Measurements from ENCODE around the gene CEND1. TPM values are rescaled to one million over a fixed set of nuclear protein-coding genes. Genes with fewer than 3 reads are reported as not detected.

Gene CEND1
- total RNA-seq, 1 donor from 2014 or later, result 0.27 TPM

DNA sequence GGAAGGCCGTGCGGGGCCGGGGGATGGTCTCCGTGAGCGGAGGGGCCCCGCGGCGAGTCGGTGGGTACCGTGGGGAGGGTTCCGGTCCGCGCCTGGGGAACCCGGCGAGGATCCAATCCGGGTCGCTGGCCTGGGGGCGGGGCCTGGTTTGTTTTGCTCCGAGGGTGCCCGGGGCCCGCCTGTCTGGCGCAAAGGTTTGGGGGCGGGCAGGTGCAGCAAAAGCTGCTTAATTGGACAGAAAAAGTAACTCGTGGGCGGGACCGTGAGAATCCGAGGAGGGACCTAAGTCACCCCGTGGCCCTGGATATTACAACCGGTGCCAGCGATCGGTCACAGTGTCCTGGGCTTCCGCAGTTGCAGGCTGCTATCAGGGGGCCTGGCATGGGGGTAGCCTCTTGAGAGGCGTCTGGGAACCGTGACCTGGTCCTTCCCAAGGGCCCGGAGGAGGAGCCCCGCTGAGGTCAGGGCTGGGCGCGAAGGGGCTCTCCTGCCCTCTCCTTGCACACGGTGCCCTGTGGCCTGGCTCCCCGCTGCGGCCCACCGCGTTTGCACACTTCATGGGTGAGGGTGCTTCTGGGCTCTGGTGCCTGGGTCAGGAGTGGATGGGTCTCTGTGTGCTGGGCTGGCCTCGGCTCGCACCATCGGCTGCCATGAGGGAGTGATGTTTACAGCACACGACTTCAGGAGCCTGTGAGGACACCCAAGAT is 30.2 kb upstream of the CEND1 start:
- TF ChIP-seq, protein P1, sequence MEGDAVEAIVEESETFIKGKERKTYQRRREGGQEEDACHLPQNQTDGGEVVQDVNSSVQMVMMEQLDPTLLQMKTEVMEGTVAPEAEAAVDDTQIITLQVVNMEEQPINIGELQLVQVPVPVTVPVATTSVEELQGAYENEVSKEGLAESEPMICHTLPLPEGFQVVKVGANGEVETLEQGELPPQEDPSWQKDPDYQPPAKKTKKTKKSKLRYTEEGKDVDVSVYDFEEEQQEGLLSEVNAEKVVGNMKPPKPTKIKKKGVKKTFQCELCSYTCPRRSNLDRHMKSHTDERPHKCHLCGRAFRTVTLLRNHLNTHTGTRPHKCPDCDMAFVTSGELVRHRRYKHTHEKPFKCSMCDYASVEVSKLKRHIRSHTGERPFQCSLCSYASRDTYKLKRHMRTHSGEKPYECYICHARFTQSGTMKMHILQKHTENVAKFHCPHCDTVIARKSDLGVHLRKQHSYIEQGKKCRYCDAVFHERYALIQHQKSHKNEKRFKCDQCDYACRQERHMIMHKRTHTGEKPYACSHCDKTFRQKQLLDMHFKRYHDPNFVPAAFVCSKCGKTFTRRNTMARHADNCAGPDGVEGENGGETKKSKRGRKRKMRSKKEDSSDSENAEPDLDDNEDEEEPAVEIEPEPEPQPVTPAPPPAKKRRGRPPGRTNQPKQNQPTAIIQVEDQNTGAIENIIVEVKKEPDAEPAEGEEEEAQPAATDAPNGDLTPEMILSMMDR (IDR thresholded peaks at IDR 0.05), result no peak
- peak overlapping the region; percentile 71 for H3K27ac Mint-ChIP-seq (ENCODE audit: unreplicated experiment)
- no peak for DNase-seq (ENCODE audit: extremely low spot score, unreplicated experiment)
- peak overlapping the region; percentile 83 for H3K4me3 Mint-ChIP-seq (ENCODE audit: unreplicated experiment)
- no peaks in the 10 kb centered on the region for H3K9me3 Mint-ChIP-seq (ENCODE audit: unreplicated experiment)
- peaks cover 8% of the 10 kb centered on the region for H3K36me3 Mint-ChIP-seq (ENCODE audit: unreplicated experiment)
- peaks cover 25% of the 10 kb centered on the region for H3K4me1 Mint-ChIP-seq (ENCODE audit: unreplicated experiment)
- H3K27me3 Mint-ChIP-seq (ENCODE audit: unreplicated experiment), result no peaks in the 10 kb centered on the region

DNA sequence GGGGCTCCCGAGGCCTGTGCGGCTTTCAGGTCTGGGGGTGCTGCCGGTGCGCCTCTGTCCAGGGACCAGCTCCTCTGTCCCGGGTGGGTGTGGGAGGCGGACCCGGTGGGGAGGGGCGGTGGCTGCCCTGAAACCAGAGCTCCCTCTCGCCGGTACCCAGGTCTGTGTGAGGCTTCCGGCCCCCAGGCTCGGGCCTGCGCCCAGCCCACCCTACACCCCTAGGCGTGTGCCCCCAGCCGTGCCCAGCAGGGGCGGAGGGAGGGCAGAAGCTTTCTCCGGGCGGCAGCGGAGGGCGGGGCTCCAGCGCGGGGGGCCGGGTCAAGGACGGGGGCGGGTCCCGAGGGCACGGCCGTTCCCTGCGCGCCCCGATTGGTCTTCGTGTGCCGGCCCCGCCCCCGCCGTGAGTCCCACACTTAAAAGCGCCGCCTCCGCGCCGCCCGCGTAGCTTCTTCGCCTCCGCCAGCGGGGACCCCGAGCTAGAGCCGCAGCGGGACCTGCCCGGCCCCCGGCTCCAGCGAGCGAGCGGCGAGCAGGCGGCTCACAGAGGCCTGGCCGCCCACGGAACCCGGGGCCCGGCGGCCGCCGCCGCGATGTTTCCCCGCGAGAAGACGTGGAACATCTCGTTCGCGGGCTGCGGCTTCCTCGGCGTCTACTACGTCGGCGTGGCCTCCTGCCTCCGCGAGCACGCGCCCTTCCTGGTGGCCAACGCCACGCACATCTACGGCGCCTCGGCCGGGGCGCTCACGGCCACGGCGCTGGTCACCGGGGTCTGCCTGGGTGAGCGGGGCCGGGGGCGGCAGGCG is 29.4 kb upstream of the CEND1 start:
- Mint-ChIP-seq H3K27me3 (ENCODE audit: unreplicated experiment) (no peaks in the 10 kb centered on the region), H3K27ac (ENCODE audit: unreplicated experiment) (peak overlapping the region; percentile 44), H3K4me3 (ENCODE audit: unreplicated experiment) (peak overlapping the region; percentile 83), H3K36me3 (ENCODE audit: unreplicated experiment) (peaks cover 4% of the 10 kb centered on the region), H3K4me1 (ENCODE audit: unreplicated experiment) (peaks cover 25% of the 10 kb centered on the region), H3K9me3 (ENCODE audit: unreplicated experiment) (no peaks in the 10 kb centered on the region)
- DNase-seq (ENCODE audit: extremely low spot score, unreplicated experiment), result peak; percentile 95
- TF ChIP-seq, protein P1 (IDR thresholded peaks at IDR 0.05), result no peak

GRCh38 chr11:818396-819128 is 28.7 kb upstream of the CEND1 start, which contains the start of gene PNPLA2:
Gene PNPLA2 (plus strand): TSS chr11:818914. CDS start chr11:819719, 805 bp downstream.
- H3K27me3 Mint-ChIP-seq (ENCODE audit: unreplicated experiment), result no peaks in the 10 kb centered on the region
- TF ChIP-seq, protein P1 (IDR thresholded peaks at IDR 0.05), result no peak
- DNase-seq (ENCODE audit: extremely low spot score, unreplicated experiment), result no peak
- peaks cover 25% of the 10 kb centered on the region for H3K4me1 Mint-ChIP-seq (ENCODE audit: unreplicated experiment)
- peak within 1 kb of the TSS; percentile 83 for H3K4me3 Mint-ChIP-seq (ENCODE audit: unreplicated experiment)
- H3K36me3 Mint-ChIP-seq (ENCODE audit: unreplicated experiment), result peaks cover 6% of the 10 kb centered on the region
- no peaks in the 10 kb centered on the region for H3K9me3 Mint-ChIP-seq (ENCODE audit: unreplicated experiment)
- peak within 1 kb of the TSS; percentile 44 for H3K27ac Mint-ChIP-seq (ENCODE audit: unreplicated experiment)

GRCh38 chr11:816433-816779 is 26.5 kb upstream of the CEND1 start:
- no peaks in the 10 kb centered on the region for H3K27me3 Mint-ChIP-seq (ENCODE audit: unreplicated experiment)
- H3K27ac Mint-ChIP-seq (ENCODE audit: unreplicated experiment), result no peak overlapping the region
- TF ChIP-seq, protein P1 (IDR thresholded peaks at IDR 0.05), result no peak
- H3K4me3 Mint-ChIP-seq (ENCODE audit: unreplicated experiment), result no peak overlapping the region
- no peaks in the 10 kb centered on the region for H3K9me3 Mint-ChIP-seq (ENCODE audit: unreplicated experiment)
- no peak for DNase-seq (ENCODE audit: extremely low spot score, unreplicated experiment)
- H3K36me3 Mint-ChIP-seq (ENCODE audit: unreplicated experiment), result peaks cover 7% of the 10 kb centered on the region
- peaks cover 21% of the 10 kb centered on the region for H3K4me1 Mint-ChIP-seq (ENCODE audit: unreplicated experiment)
